ENCODE results near the gene NUP107. TPM values are rescaled to one million over a fixed set of nuclear protein-coding genes. Genes with fewer than 3 reads are reported as not detected.
"Not testable (repeated sequence)": the region's sequence is repeated elsewhere in the genome, so short reads cannot be mapped to it uniquely, and the experiment has no call there.

Gene NUP107
- total and polyA plus RNA-seq, 7 donors = 6.0 to 34.3 (median 24.2) TPM

DNA sequence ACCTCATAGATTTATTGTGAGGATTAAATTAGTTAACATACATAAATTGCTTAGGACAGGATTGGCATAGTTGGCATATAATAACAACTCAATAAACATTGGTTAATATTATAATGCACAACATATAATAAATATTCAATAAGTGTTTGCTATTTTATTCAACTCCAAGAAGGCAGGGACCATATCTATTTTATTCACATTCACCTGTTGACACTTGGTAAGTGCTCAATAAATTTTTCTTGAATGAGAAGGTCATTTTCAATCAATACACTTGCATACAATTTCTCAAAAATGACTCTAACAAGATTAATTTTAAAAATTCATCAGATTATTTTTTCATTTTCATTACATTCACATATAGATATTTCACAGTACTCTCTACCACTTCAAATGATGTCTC lies 12.4 kb upstream of the NUP107 start:
- TF ChIP-seq POLR2A (IDR thresholded peaks at IDR 0.05) (no peak), EP300 (IDR thresholded peaks at IDR 0.05) (no peak), POLR2AphosphoS5 (IDR thresholded peaks at IDR 0.05) (no peak)
- TF ChIP-seq, protein P1, sequence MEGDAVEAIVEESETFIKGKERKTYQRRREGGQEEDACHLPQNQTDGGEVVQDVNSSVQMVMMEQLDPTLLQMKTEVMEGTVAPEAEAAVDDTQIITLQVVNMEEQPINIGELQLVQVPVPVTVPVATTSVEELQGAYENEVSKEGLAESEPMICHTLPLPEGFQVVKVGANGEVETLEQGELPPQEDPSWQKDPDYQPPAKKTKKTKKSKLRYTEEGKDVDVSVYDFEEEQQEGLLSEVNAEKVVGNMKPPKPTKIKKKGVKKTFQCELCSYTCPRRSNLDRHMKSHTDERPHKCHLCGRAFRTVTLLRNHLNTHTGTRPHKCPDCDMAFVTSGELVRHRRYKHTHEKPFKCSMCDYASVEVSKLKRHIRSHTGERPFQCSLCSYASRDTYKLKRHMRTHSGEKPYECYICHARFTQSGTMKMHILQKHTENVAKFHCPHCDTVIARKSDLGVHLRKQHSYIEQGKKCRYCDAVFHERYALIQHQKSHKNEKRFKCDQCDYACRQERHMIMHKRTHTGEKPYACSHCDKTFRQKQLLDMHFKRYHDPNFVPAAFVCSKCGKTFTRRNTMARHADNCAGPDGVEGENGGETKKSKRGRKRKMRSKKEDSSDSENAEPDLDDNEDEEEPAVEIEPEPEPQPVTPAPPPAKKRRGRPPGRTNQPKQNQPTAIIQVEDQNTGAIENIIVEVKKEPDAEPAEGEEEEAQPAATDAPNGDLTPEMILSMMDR (IDR thresholded peaks at IDR 0.05) = no peak
- peaks cover 0 to 5% (median 0%) of the 10 kb centered on the region in 4 donors for H3K4me1 ChIP-seq
- DNase-seq = no peak
- intact Hi-C loops (cut with DNase I) = no loop called here
- H3K27ac ChIP-seq = no peak overlapping the region
- H3K27me3 ChIP-seq = no peaks in the 10 kb centered on the region
- H3K4me3 ChIP-seq = no peak overlapping the region
- no peaks in the 10 kb centered on the region for H3K36me3 ChIP-seq
- H3K9me3 ChIP-seq = no peaks in the 10 kb centered on the region

DNA sequence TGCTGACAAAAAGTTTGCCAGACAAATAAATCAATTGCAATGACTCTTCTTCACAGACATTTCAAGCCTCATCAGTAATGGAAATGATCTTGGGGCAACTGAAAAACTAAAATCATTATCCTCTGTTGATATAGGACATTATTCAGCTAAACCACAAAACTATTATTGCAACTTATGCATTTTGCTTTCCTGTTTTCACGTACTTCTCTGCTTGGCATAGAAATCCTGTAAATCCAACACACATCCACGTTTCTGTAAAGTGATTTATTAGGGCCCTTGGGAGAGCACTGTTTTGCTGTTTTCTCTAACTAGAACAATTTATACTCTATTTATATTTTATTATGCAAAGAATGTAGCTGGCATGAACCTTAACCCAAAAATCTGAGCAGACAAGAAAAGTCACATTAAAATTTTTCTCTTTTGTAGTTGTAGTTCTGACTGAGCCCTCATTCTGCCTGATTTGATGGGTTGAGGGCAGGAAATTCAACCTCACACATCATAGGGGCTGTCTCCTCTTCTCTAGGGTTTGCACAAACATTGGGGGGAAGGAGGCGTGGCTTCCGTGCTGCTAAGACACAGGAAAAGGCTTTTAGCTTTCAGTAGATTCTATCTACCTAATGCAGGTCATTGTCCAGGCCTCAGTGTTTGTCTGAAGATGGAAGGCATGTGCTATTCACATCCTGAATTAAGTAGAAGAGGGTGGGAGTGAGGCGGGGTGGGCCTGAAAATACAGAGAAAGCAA lies 11.5 kb upstream of the NUP107 start:
- Histone ChIP-seq H3K9me3 (no peaks in the 10 kb centered on the region), H3K4me1 (peaks cover 0 to 5% (median 0%) of the 10 kb centered on the region in 4 donors), H3K4me3 (no peak overlapping the region), H3K27me3 (no peaks in the 10 kb centered on the region), H3K36me3 (no peaks in the 10 kb centered on the region), H3K27ac (peak overlapping the region in 1 of 4 donors; percentile 9)
- WGBS, 2 donors = 31 to 58% methylated on average over 5 of the region's 5 CpGs
- intact Hi-C loops (cut with DNase I) = no loop called here
- TF ChIP-seq POLR2AphosphoS5 (IDR thresholded peaks at IDR 0.05) = no peak
- TF ChIP-seq, protein P1 (IDR thresholded peaks at IDR 0.05) = no peak
- DNase-seq = no peak

DNA sequence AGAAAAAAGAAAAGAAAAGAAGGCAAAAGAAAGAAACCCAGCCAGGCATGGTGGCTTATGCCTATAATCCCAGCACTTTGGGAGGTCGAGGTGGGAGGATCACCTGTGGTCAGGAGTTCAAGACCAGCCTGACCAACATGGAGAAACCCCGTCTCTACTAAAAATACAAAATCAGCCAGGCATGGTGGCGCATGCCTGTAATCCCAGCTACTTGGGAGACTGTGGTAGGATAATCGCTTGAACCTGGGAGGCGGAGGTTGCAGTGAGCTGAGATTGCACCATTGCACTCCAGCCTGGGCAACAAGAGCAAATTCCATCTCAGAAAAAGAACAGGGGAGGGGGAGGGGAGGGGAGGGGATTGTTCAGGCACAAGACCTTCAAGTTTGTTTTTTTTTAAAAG lies 9.9 kb upstream of the NUP107 start:
- H3K4me3 ChIP-seq; intact Hi-C loops (cut with DNase I); H3K36me3 ChIP-seq; H3K4me1 ChIP-seq; DNase-seq; H3K27me3 ChIP-seq; H3K9me3 ChIP-seq; H3K27ac ChIP-seq: not testable (repeated sequence)
- WGBS, 2 donors = 96 to 98% methylated on average over 5 of the region's 5 CpGs

DNA sequence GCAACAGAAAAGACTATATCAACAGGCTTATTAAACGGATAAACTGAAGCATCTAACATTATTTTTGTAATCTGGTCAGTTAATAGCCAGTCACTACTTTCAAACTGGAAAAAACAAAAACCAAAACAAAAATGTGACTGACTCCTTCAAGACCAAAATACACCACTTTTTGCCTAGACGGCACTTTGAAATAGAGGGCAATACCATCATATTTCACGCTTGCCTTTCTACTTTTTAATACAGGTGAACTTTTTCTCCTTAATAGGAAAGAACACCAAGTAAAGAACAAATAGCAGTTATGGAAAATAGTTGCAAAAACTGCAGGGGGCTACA lies 550 bp upstream of the NUP107 start:
- Histone ChIP-seq H3K4me3 (peak overlapping the region; percentile 73 to 88 (median 78)), H3K36me3 (peaks cover 2 to 15% (median 6%) of the 10 kb centered on the region in 4 donors), H3K4me1 (peaks cover 0 to 24% (median 16%) of the 10 kb centered on the region in 4 donors), H3K27me3 (no peaks in the 10 kb centered on the region), H3K9me3 (no peaks in the 10 kb centered on the region), H3K27ac (peak overlapping the region; percentile 73 to 85 (median 83))
- TF ChIP-seq EP300 (IDR thresholded peaks at IDR 0.05) (no peak), POLR2AphosphoS5 (IDR thresholded peaks at IDR 0.05) (no peak), POLR2A (IDR thresholded peaks at IDR 0.05) (no peak)
- TF ChIP-seq, protein P1 (IDR thresholded peaks at IDR 0.05) = no peak
- intact Hi-C loops (cut with DNase I) = loop anchor here (2.0 to 5.0 kb wide), 5 partner anchors 61 to 464 kb away; partner anchors contain the start of genes MDM2, RAP1B and SLC35E3
- WGBS, 2 donors = 25 to 38% methylated on average over 3 of the region's 3 CpGs
- DNase-seq = no peak

DNA sequence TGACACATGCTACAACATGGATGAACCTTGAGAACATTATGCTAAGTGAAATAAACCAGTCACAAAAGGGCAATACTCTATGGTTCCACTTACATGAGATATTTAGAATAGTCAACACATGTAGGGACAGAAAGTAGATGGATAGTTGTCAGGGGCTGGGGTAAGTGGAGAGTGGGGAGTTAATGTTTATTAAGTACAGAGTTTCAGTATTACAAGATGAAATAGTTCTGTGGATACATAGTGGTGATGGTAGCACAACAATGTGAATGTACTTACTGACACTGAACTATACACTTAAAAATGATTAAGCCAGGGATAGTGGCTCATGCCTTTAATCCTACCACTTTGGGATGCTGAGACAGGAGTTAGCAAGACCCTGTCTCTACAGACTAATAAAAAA lies 8.7 kb downstream of the NUP107 start:
- no peak for DNase-seq
- no peaks in the 10 kb centered on the region for H3K4me1 ChIP-seq
- no peaks in the 10 kb centered on the region for H3K27me3 ChIP-seq
- no peak overlapping the region for H3K27ac ChIP-seq
- H3K9me3 ChIP-seq = no peaks in the 10 kb centered on the region
- no peak for TF ChIP-seq EP300 (IDR thresholded peaks at IDR 0.05)
- no peak for TF ChIP-seq POLR2A (IDR thresholded peaks at IDR 0.05)
- intact Hi-C loops (cut with DNase I) = no loop called here
- peaks cover 7 to 100% (median 41%) of the 10 kb centered on the region in 4 donors for H3K36me3 ChIP-seq
- H3K4me3 ChIP-seq = no peak overlapping the region

DNA sequence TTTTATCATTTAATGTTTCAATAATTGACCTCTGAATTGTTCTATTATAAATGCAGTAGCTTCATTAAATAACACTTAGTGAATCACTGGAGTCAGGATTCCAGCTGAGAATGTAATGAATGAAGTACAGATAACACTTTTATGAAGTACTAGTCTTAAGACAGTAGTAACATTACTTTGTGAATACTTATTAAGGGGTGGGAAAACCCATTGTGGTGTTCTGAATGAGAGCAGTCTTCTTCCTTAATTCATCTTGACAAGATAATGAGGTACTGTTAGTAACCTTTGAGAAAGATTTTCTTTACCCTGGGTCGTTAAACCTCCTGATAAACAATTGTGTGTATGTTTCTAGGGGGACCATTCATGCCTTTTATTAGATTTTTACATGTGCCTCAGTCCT lies 12.7 kb downstream of the NUP107 start:
- intact Hi-C loops (cut with DNase I) = no loop called here
- no peak overlapping the region for H3K27ac ChIP-seq
- no peaks in the 10 kb centered on the region for H3K4me1 ChIP-seq
- DNase-seq = no peak
- no peaks in the 10 kb centered on the region for H3K27me3 ChIP-seq
- TF ChIP-seq EP300 (IDR thresholded peaks at IDR 0.05) (no peak), POLR2A (IDR thresholded peaks at IDR 0.05) (no peak), POLR2AphosphoS5 (IDR thresholded peaks at IDR 0.05) (no peak)
- TF ChIP-seq, protein P1 (IDR thresholded peaks at IDR 0.05) = no peak
- H3K4me3 ChIP-seq = no peak overlapping the region
- 79 to 91% methylated on average over 1 of the region's 1 CpG for WGBS, 2 donors
- H3K9me3 ChIP-seq = no peaks in the 10 kb centered on the region
- H3K36me3 ChIP-seq = peaks cover 0 to 100% (median 36%) of the 10 kb centered on the region in 4 donors

All from sigmoid colon (tissue), 7 donors.